Left colon (tissue), 2 donors: Measurements from ENCODE around the gene AGAP1. TPM values are rescaled to one million over a fixed set of nuclear protein-coding genes. Genes with fewer than 3 reads are reported as not detected.
"Not testable (repeated sequence)": the region's sequence is repeated elsewhere in the genome, so short reads cannot be mapped to it uniquely, and the experiment has no call there.

Experiments used
- ATAC-seq: fragments of 200-7000 bp; cut with Tn5 transposase; one replicate; pipeline ENCODE4 v1.9.1; 2020; ENCODE audit warnings: mild to moderate bottlenecking, moderate library complexity
- DNase-seq, 2 donors: peaks; one replicate each; pipeline ENCODE4 v3.0.0-alpha.2; 2020
- intact Hi-C, 2 donors: fragments of 100-400 bp; cut with DNase I in 1 of 2; cut with micrococcal nuclease in 1 of 2; formaldehyde crosslinking; loops; one replicate each; pipeline versions ENCODE4 v1.11.2 to v1.14.0; 2022; cut with DNase I, micrococcal nuclease
- total RNA-seq, 2 donors: library from RNA; stranded (reverse); fragmentation: NEBNext Ultra II Directional; extraction: Animal tissue kit (Norgen Biotek cat#: 25700); gene quantifications; one replicate each; pipeline ENCODE4 v1.2.1, GENCODE V29; 2021
- donor health status: DM: no; HTN: no; CAD: no.
- donor health status: DM: yes; HTN: yes; CAD: no.

The AGAP1 gene
- total RNA-seq, 2 donors from 2014 or later: 61.3 to 78.5 TPM

DNA sequence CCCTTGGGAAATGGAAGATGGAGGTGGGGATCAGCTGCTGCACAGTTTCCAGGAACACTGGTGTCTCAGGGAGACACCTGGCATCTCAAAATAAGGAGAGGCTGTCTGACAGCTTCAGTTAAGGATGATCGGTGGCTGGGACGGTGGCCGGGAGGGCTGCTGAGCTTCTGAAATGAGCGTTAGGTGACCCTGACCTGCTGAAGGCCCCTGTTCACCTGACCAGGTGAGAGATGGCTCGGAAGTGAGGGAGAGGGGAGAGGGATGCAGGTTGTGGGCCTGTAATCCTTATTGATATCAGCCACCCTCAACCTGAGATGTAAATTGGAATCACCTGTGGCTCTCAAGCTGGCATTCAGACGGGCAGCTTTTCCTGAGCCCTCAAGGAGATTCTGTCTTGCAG, 99.0 kb downstream of the AGAP1 start:
- no peak for ATAC-seq
- intact Hi-C loops: loop anchor here in 1 of 2 donors (10.0 kb wide), 1 partner anchor 458 kb away; no protein-coding TSS in a partner anchor
- no peak for DNase-seq

DNA sequence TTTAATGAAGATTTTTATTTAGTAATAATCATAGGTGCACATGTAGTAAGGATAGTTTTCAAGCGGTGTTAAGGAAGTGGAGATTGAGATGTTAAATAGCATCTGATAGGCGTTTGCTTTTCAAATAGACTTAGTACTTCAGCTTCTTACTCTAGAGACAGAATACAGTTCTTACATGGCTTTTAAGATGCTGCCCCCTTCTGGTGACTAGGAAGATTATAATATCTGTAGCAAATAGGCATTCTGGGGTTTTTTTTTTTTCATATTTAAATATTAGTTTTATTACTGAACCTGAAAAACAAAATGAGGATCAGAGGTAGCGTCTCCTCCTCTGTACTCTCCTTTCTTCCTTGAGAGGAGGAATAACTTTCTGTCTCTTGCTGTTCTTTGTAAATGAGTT, 100.2 kb downstream of the AGAP1 start:
- ATAC-seq: peak; percentile 80
- no peak for DNase-seq
- intact Hi-C loops: loop anchor here in 1 of 2 donors (10.0 kb wide), 1 partner anchor 459 kb away; no protein-coding TSS in a partner anchor

GRCh38 chr2:235594964-235595363, 101.1 kb downstream of the AGAP1 start:
- DNase-seq (no peak), ATAC-seq (peak; percentile 17)
- intact Hi-C loops: loop anchor here (5.0 to 10.0 kb wide), 3 partner anchors 77 to 460 kb away; no protein-coding TSS in a partner anchor

DNA sequence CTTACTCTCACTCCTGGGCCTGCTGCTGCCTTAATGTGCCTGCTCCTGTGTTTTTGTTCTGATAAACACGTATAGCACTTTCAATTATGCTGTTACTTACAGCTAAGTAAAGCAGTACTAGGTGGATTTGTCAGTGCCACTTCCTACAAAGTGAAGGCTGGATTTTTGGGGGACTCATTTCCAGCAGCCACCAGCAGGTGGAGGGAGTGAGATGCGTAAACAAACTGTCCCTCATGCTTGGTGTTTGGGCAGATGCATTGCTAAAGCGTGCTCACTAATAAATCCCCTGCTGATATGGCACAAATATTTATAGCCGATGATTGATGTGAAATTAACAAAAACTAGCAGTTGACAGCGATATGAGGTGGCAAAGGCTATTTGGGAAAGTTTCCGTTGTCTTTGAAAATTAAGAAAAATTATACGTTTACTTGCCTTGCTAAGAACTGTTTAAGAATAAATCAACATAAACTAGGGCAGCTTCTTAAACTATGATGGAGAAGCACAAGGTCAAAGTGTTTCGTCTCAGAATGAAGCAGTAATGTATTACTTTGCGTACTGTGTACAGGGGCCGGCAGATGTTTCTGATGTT, 101.7 kb downstream of the AGAP1 start:
- DNase-seq (peak; percentile 52 to 72), ATAC-seq (peak; percentile 66)
- intact Hi-C loops: loop anchor here (5.0 to 10.0 kb wide), 3 partner anchors 77 to 461 kb away; no protein-coding TSS in a partner anchor

DNA sequence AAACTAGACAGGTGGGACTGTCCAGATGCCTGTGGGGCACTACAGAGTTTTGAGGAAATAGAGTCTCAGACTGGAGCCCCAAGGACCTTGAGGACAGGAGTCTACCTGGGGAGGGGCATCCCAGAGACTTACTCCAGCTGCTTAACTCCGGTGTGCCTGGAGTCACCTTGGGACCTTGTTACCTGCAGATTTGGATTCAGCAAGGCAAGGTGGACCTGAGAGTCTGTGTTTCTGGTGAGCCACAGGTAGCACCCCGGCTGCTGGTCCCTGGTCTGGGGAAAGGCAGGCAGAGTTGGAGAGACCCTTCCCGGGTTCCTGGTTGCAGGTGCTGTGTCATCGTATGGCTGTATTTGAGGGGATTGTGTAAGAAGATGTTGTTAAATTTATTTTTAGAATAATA, 102.4 kb downstream of the AGAP1 start:
- no peak for DNase-seq
- no peak for ATAC-seq
- intact Hi-C loops: loop anchor here (5.0 to 10.0 kb wide), 3 partner anchors 76 to 461 kb away; no protein-coding TSS in a partner anchor

GRCh38 chr2:235597081-235597615, 103.3 kb downstream of the AGAP1 start:
- ATAC-seq (no peak), DNase-seq (no peak)
- intact Hi-C loops: loop anchor here (5.0 to 10.0 kb wide), 3 partner anchors 75 to 462 kb away; no protein-coding TSS in a partner anchor

GRCh38 chr2:235598026-235598425, 104.2 kb downstream of the AGAP1 start:
- no peak for ATAC-seq
- intact Hi-C loops: loop anchor here (5.0 to 10.0 kb wide), 3 partner anchors 74 to 463 kb away; no protein-coding TSS in a partner anchor
- DNase-seq: no peak

- ATAC-seq (no peak), DNase-seq (no peak)
- intact Hi-C loops: loop anchor here (5.0 to 10.0 kb wide), 3 partner anchors 73 to 464 kb away; no protein-coding TSS in a partner anchor
Measured at GRCh38 chr2:235598532-235599531, 105.0 kb downstream of the AGAP1 start.

- ATAC-seq (no peak), DNase-seq (no peak)
- intact Hi-C loops: loop anchor here (5.0 to 10.0 kb wide), 3 partner anchors 73 to 465 kb away; no protein-coding TSS in a partner anchor
Measured at GRCh38 chr2:235599596-235600338, 105.9 kb downstream of the AGAP1 start.

GRCh38 chr2:235600406-235600805, 106.6 kb downstream of the AGAP1 start:
- no peak for ATAC-seq

GRCh38 chr2:235600926-235601325, 107.1 kb downstream of the AGAP1 start:
- DNase-seq (no peak), ATAC-seq (no peak)
- intact Hi-C loops: no loop called here

More at GRCh38 chr2:235600406-235600805, 106.6 kb downstream of the AGAP1 start:
- intact Hi-C loops: no loop called here
- DNase-seq: no peak

DNA sequence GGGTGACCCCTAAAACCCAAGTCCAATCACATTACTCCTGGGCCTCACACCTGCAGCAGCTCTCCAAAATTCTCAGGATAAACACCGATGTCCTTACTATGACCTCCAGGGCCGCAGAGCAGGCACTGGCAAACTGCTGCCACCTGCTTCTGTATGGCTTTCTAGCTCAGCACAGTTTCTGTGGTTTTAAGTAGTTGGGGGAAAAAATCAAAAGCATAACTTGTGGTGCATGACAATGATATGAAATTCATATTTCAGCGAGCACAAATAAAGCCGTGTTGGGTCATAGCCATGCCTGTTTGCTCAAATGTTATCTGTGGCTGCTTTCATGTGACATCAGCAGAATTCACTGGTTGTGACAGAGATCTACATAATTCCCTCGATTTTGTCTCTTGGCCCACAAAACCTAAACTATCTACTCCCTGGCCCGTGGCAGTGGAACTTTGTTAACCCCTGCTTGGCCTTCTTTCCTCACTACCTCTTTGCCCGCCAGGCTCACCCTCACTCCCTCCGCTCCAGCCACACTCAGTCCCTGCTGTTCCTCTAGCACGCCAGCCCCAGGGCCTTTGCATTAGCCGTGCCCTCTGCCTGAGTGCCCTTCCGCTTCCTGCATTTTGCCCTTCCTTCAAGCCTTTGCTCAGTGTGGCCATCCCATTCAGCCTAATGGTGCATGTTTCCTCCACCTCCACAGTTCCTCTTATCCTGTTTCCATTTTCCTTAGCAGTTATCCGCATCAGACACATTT, 108.3 kb downstream of the AGAP1 start:
- intact Hi-C loops: no loop called here
- DNase-seq: no peak
- no peak for ATAC-seq

DNA sequence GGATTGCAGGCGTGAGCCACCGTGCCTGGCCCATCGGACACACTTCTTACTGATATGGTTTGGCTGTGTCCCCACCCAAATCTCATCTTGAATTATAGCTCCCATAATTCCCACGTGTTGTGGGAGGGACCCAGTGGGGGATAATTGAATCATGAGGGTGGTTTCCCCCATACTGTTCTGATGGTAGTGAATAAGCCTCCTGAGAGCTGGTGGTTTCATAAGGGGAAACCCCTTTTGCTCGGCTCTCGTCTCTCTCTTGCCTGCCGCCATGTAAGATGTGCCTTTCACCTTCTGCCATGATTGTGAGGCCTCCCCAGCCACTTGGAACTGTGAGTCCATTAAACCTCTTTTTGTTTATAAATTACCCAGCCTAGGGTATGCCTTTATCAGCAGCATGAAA, 109.1 kb downstream of the AGAP1 start:
- intact Hi-C loops, DNase-seq, ATAC-seq: not testable (repeated sequence)

DNA sequence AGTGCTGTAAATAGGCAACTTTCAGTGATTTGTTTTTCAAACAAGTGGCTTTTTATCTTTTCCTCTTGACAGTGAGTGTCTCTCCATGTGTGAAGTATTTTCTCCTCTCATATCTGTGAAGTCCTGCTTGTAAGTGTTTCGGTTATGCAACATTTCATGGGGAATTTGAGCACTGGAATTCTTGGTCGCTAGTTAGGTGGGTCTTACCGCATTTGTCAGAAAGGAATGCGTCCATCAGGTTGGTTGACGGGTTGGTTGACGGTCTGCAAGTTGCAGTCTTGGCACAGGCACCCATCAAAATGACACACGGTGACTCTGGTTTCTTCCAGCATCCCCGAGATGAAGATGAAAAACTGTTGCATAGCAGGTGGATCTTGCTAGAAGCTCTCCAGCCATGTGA, 109.8 kb downstream of the AGAP1 start:
- intact Hi-C loops: no loop called here
- DNase-seq: no peak
- ATAC-seq: no peak

DNA sequence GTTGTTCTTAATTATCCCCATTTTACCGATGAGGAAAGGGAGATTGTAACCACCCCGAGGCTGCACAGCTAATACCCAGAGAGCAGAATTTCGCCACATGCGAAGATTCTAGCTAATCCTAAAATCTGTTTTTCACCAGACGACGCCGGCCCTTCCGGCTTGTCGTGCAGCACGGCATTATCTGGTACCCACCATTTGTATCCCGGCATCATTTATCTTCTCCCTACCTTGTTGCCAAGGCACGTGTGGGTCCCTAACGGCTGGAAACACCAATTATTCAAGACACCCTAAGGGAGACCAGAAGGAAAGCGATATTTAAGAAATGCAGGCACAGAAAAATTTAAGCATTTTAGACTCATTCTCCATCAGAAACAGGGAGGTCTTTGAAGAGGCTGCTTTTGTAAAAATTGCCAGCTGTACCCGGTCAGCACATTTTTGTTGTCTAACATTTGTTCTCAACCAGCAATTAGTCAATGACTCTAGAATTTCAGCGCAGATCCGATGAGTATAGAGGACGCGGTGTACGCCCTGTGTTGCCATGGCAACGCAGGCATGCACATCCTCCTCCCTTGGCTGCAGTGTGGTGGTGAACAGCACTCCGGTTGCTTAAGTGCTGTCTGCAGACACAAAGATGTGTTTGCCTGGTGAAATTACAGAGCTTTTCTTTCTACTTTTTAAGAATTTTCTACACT, 111.6 kb downstream of the AGAP1 start:
- DNase-seq (peak; percentile 50 to 59), ATAC-seq (peak; percentile 45)
- intact Hi-C loops: no loop called here

GRCh38 chr2:235606004-235606715, 112.3 kb downstream of the AGAP1 start:
- ATAC-seq: no peak
- DNase-seq: no peak
- intact Hi-C loops: no loop called here
